ENCODE data around the gene SLC45A2.

GRCh38 chr5:33978306-33978705, 6.2 kb downstream of the SLC45A2 start:
- TF ChIP-seq ATF3 (CRISPR knock-in tag; conservative IDR thresholded peaks at IDR 0.05) = no peak
- no peak for TF ChIP-seq NFATC4 (CRISPR knock-in tag; IDR thresholded peaks at IDR 0.05)
- TF ChIP-seq ZBTB21 (CRISPR knock-in tag; IDR thresholded peaks at IDR 0.05; ENCODE audit: borderline replicate concordance) = no peak
- TF ChIP-seq NR2C2 (CRISPR knock-in tag; IDR thresholded peaks at IDR 0.05) = no peak
- TF ChIP-seq ERG (CRISPR knock-in tag; IDR thresholded peaks at IDR 0.05) = no peak
- TF ChIP-seq, protein P1, sequence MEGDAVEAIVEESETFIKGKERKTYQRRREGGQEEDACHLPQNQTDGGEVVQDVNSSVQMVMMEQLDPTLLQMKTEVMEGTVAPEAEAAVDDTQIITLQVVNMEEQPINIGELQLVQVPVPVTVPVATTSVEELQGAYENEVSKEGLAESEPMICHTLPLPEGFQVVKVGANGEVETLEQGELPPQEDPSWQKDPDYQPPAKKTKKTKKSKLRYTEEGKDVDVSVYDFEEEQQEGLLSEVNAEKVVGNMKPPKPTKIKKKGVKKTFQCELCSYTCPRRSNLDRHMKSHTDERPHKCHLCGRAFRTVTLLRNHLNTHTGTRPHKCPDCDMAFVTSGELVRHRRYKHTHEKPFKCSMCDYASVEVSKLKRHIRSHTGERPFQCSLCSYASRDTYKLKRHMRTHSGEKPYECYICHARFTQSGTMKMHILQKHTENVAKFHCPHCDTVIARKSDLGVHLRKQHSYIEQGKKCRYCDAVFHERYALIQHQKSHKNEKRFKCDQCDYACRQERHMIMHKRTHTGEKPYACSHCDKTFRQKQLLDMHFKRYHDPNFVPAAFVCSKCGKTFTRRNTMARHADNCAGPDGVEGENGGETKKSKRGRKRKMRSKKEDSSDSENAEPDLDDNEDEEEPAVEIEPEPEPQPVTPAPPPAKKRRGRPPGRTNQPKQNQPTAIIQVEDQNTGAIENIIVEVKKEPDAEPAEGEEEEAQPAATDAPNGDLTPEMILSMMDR (IDR thresholded peaks at IDR 0.05) = no peak
- TF ChIP-seq FOXP4 (CRISPR knock-in tag; IDR thresholded peaks at IDR 0.05) = no peak
- TF ChIP-seq, protein P2, sequence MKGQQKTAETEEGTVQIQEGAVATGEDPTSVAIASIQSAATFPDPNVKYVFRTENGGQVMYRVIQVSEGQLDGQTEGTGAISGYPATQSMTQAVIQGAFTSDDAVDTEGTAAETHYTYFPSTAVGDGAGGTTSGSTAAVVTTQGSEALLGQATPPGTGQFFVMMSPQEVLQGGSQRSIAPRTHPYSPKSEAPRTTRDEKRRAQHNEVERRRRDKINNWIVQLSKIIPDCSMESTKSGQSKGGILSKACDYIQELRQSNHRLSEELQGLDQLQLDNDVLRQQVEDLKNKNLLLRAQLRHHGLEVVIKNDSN (CRISPR knock-in tag; IDR thresholded peaks at IDR 0.05) = no peak
- TF ChIP-seq E2F1 (CRISPR knock-in tag; IDR thresholded peaks at IDR 0.05) = no peak
- TF ChIP-seq ZSCAN18 (CRISPR knock-in tag; IDR thresholded peaks at IDR 0.05) = no peak
- TF ChIP-seq CREM (CRISPR knock-in tag; IDR thresholded peaks at IDR 0.05) = no peak
- no peak for TF ChIP-seq EMX1 (CRISPR knock-in tag; IDR thresholded peaks at IDR 0.05)
- TF ChIP-seq, protein P3, sequence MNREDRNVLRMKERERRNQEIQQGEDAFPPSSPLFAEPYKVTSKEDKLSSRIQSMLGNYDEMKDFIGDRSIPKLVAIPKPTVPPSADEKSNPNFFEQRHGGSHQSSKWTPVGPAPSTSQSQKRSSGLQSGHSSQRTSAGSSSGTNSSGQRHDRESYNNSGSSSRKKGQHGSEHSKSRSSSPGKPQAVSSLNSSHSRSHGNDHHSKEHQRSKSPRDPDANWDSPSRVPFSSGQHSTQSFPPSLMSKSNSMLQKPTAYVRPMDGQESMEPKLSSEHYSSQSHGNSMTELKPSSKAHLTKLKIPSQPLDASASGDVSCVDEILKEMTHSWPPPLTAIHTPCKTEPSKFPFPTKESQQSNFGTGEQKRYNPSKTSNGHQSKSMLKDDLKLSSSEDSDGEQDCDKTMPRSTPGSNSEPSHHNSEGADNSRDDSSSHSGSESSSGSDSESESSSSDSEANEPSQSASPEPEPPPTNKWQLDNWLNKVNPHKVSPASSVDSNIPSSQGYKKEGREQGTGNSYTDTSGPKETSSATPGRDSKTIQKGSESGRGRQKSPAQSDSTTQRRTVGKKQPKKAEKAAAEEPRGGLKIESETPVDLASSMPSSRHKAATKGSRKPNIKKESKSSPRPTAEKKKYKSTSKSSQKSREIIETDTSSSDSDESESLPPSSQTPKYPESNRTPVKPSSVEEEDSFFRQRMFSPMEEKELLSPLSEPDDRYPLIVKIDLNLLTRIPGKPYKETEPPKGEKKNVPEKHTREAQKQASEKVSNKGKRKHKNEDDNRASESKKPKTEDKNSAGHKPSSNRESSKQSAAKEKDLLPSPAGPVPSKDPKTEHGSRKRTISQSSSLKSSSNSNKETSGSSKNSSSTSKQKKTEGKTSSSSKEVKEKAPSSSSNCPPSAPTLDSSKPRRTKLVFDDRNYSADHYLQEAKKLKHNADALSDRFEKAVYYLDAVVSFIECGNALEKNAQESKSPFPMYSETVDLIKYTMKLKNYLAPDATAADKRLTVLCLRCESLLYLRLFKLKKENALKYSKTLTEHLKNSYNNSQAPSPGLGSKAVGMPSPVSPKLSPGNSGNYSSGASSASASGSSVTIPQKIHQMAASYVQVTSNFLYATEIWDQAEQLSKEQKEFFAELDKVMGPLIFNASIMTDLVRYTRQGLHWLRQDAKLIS (CRISPR knock-in tag; IDR thresholded peaks at IDR 0.05; ENCODE audit: borderline replicate concordance) = no peak

Data from WTC11 (cell line).